Mucosa of gallbladder (tissue), 1 donor: Measurements from ENCODE around the gene EP400. TPM values are rescaled to one million over a fixed set of nuclear protein-coding genes. Genes with fewer than 3 reads are reported as not detected.
"Not testable (repeated sequence)": the region's sequence is repeated elsewhere in the genome, so short reads cannot be mapped to it uniquely, and the experiment has no call there.

ENCODE experiments used
- DNase-seq: peaks from one replicate; pipeline ENCODE4 v3.0.0-alpha.2; 2020; ENCODE audit warnings: low spot score
- total RNA-seq: library from RNA; stranded (reverse); gene quantifications from one replicate; pipeline ENCODE4 v1.2.1, GENCODE V29; 2021
- donor health status: DM: no; HTN: no; CAD: no.

EP400 gene
- total RNA-seq, 1 donor from 2014 or later, result 42.5 TPM

- DNase-seq, result peak; percentile 65
Observed at GRCh38 chr12:132046561-132046960, 96.8 kb downstream of the EP400 start.

- DNase-seq, result not testable (repeated sequence)
Observed at GRCh38 chr12:132047630-132048029, 97.9 kb downstream of the EP400 start.

DNA sequence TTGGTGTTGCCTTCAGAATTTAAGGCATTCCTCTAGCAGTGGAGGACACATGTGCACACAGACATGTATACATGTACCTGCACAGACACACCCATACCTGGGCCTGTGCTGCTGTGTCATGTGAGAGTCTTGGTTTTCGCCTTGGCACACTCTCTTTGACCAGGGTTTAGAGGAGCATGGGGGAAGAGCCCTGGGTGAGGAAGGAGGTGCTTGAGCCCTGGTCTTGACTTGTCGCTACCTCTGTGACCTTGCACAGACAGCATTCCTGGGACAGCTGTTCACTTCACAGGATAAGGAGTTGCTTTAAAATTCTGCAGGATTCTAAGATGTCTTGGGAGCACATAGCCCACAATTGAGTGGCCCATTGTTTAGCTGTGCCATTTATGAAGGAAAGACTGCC, 99.7 kb downstream of the EP400 start:
- no peak for DNase-seq

GRCh38 chr12:132049876-132050275, 100.1 kb downstream of the EP400 start:
- DNase-seq, result no peak

DNA sequence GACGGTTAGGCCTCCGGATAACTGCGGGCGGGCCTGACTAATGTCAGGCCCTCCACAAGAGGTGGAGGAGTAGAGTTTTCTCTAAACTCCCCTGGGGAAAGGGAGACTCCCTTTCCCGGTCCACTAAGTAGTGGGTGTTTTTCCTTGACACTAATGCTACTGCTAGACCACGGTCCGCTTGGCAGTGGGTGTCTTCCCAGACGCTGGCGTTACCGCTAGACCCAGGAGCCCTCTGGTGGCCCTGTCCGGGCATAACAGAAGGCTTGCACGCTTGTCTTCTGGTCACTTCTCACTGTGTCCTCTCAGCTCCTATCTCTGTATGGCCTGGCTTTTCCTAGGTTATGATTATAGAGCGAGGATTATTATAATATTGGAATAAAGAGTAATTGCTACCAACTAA, 102.0 kb downstream of the EP400 start:
- not testable (repeated sequence) for DNase-seq

- no peak for DNase-seq
Observed at GRCh38 chr12:132052196-132052932, 102.6 kb downstream of the EP400 start.

- DNase-seq, result no peak
Observed at GRCh38 chr12:132053338-132054330, 103.9 kb downstream of the EP400 start.

DNA sequence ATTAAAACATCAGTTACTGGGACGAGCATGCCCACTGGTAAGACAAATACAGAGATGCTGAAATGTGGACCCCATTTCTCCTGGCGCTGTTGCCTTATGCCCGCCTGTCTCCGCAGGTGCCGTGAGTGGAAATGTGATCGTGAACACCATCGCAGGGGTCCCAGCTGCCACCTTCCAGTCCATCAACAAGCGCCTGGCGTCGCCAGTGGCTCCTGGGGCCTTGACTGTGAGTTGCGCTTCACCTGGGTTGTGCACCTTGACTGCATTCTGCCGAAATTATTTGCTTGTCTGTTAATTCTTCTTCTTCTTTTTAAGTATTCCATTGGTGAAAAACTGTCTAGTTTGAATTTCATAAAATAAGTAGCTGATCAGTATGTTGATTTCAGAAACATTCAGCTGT, 105.2 kb downstream of the EP400 start:
- no peak for DNase-seq

DNA sequence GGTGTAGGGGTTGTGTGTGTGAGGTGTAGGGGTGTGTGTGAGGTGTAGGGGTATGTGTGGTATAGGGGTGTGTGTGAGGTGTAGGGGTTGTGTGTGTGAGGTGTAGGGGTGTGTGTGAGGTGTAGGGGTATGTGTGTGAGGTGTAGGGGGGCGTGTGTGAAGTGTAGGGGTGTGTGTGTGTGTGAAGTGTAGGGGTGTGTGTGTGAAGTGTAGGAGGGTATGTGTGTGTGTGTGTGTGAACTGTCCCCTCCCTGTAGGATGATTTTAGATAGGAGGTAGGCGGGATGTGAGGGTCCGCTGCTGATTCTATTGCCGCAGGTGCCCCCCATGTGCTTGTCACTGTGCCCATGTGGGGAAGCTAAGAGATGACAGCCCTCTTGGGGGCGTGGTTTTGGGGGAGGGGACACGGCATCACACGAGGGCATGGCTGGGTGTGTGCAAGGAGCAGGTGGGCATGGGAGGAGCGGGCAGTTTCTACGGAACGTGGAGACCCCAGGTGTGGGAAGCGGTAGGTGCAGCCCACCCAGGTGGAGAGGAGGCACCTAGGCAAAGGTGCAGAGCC, 105.9 kb downstream of the EP400 start:
- no peak for DNase-seq

DNA sequence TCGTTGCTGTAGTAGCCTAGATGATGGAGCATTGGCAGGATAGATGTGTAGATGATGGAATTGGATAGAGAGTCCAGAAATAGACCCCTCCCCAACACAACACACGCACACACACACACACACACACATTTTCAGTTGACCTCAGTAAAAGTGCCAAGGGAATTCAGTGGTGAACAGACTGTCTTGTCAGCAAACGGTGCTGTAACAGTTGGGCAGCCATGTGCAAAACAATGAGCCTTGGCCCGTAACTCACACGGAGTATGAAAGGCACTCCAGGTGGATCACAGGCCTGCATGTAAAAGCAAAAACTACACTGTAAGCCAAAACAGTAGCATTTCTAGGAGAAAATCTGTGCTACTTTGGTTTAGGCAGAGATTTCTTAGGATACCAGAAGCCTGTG, 106.6 kb downstream of the EP400 start:
- no peak for DNase-seq

- no peak for DNase-seq
Observed at GRCh38 chr12:132056951-132057350, 107.2 kb downstream of the EP400 start.

DNA sequence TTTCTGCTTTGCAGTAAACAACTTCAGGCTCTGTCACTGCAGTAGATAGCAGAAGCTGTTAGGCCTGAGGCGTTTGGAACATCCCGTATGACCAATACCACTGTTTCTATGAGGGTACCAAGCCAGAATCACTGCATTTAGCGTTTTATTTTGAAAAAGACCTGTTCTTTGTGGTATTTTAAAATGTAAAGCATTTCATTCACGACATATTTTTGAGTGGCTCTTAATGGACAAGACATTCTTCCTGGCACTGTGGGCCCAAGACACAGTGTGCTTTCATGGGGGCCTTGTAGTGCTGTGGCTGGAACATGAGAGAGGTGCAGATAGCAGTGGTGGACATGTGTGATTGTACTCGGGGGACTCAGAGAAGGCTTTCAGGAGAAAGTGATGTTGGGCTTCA, 107.9 kb downstream of the EP400 start:
- DNase-seq, result no peak

DNA sequence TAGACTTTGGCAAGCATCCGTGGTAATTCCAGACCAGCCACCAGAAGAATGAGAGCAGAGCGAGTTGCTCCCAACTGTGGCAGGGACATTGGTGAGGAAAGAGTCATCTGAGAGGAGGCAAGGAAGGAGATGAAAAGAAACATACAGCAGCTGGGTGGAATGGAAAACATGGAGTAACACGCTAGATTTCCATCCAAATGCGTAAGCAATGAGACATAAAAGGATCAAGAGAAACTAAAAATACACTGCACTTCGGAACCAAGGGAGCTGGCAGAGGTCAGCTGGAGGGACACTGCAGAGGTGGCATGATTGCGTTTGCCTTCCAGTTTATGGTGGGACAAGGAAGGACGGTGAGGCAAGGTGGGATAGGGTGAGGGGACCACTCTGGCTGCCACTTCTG, 111.5 kb downstream of the EP400 start:
- DNase-seq, result no peak

DNA sequence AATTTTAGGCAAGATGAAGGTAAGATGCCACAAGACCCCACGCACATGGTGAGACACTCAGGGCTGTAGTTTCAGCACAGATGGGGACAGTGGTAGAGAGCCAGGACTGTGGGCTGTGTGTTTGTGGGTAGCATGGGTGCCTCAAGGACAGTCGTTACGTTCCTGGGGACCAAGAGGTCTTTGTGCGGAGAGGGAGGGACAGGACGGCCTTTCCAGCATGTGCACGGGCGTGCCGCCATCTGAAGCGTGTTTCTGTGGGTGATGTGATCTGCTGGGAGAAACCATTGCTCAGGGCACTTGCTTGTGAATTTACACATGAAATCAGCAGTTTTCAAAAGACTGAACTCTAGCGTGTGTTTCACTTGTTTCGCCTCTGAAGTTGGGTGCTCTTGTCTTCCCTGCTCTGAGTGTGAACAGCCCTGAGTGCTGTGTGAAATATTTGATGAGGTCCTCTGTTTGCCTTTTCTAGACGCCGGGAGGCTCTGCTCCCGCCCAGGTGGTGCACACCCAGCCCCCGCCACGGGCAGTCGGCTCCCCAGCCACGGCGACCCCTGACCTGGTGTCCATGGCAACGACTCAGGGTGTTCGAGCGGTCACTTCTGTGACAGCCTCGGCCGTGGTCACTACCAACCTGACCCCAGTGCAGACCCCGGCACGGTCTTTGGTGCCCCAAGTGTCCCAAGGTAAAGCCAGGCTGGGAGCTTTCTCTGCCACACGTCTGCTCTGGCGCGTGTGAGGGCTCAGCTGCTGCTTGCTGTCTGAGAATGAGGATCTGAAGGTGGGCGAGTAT, 112.1 kb downstream of the EP400 start:
- DNase-seq, result no peak

DNA sequence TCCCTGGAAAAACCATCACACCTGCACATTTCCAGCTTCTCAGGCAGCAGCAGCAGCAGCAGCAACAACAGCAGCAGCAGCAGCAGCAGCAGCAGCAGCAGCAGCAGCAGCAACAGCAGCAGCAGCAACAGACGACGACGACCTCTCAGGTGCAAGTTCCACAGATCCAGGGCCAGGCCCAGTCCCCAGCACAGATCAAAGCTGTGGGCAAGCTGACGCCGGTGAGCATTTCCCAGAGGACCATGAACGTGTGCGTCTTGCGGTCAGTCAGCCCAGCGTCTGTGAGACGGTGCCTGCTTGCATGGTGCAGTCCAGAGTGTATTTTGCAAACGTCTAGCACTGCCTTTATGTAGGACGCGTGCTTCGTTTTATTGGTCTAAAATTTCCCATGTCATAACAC, 112.7 kb downstream of the EP400 start:
- no peak for DNase-seq

GRCh38 chr12:132063491-132063890, 113.7 kb downstream of the EP400 start:
- no peak for DNase-seq

DNA sequence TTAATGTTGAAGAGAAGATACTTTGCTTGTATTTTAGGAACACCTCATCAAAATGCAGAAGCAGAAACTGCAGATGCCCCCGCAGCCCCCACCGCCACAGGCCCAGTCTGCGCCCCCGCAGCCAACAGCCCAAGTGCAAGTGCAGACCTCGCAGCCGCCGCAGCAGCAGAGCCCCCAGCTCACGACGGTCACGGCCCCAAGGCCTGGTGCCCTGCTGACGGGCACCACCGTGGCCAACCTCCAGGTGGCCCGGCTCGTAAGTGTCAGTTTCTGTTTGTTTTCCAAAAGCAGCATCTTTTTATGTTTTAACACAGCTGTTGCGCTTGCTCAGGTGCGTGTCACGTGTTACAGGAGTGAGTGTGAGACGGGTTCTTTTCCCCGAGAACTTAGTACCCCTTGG, 114.9 kb downstream of the EP400 start:
- no peak for DNase-seq

DNA sequence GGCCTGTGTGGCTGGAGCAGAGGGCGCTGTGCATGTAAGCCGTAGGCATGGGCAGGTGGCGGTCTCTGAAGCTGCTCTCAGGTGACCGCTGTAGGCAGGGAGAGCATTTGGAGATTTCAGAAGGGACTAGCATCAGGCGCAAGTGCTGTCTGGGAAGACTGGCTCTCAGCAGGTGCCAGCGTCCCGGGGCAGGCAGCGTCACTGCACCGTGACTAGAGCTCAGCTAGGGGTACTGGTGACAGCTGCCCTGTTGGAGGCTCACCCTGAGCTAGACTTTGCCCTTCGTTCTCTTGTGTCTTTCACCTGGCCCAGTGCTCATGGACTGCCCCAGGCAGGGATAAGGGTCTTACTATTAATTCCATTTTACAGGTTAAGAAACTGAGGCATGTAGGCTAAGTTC, 115.5 kb downstream of the EP400 start:
- DNase-seq, result no peak

- no peak for DNase-seq
Observed at GRCh38 chr12:132065609-132066344, 116.0 kb downstream of the EP400 start.

GRCh38 chr12:132066345-132066685, 116.6 kb downstream of the EP400 start:
- no peak for DNase-seq

GRCh38 chr12:132066749-132067148, 117.0 kb downstream of the EP400 start:
- DNase-seq, result no peak
